Chondrocyte (in vitro differentiated cells): ENCODE measurements around the gene ULK4. TPM values are rescaled to one million over a fixed set of nuclear protein-coding genes. Genes with fewer than 3 reads are reported as not detected.

Experiments
- DNase-seq: peaks from one replicate; pipeline ENCODE4 v3.0.0; 2021; ENCODE audit warnings: mixed read lengths, low spot score
- H3K27ac Mint-ChIP-seq: one replicate; pipeline ENCODE4 v1.8.0; 2021; ENCODE audit warnings: mild to moderate bottlenecking, moderate library complexity, mixed read lengths; ENCODE audit not compliant: unreplicated experiment
- H3K27me3 Mint-ChIP-seq: 2 replicates; pipeline ENCODE4 v1.8.0; 2021; ENCODE audit warnings: low read depth, mixed read lengths
- H3K36me3 Mint-ChIP-seq: 2 replicates; pipeline ENCODE4 v1.8.0; 2021; ENCODE audit warnings: low read depth, mixed read lengths
- H3K4me1 Mint-ChIP-seq: 2 replicates; pipeline ENCODE4 v1.8.0; 2021; ENCODE audit warnings: low read depth, mild to moderate bottlenecking, mixed read lengths
- H3K4me3 Mint-ChIP-seq: one replicate; pipeline ENCODE4 v1.8.0; 2021; ENCODE audit warnings: mild to moderate bottlenecking, moderate library complexity, mixed read lengths; ENCODE audit not compliant: unreplicated experiment
- H3K9me3 Mint-ChIP-seq: 2 replicates; pipeline ENCODE4 v1.8.0; 2021; ENCODE audit warnings: low read depth, mixed read lengths
- total RNA-seq: library from RNA; stranded (reverse); gene quantifications from 3 replicates; pipeline ENCODE4 v1.2.1, GENCODE V29; 2021
- TF ChIP-seq, protein P1 (sequence below): fragments of 200-600 bp; sonication (generic); IDR thresholded peaks from 2 replicates; pipeline ENCODE4 v1.5.0; 2021; ENCODE audit warnings: antibody characterized with exemption, mild to moderate bottlenecking, moderate library complexity

ULK4 gene
- total RNA-seq, 1 donor from 2014 or later: 9.1 TPM

DNA sequence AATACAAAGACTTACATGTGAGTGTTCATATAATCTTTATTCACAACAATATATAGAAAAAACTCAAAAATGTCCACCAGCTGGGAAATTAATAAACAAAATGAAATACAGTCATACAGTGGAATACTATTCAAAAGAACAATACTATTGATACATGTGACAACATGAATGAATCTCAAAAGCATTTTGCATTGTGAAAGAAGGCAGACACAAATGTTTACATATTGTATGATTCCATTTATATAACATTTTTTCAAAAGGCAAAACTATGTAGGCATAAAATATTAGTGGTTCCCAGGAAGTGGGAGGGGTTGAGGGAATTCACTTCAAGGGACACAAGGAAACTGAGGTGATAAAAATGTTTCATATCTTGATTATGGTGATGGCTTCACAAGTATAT, 459.4 kb downstream of the ULK4 start:
- TF ChIP-seq, protein P1, sequence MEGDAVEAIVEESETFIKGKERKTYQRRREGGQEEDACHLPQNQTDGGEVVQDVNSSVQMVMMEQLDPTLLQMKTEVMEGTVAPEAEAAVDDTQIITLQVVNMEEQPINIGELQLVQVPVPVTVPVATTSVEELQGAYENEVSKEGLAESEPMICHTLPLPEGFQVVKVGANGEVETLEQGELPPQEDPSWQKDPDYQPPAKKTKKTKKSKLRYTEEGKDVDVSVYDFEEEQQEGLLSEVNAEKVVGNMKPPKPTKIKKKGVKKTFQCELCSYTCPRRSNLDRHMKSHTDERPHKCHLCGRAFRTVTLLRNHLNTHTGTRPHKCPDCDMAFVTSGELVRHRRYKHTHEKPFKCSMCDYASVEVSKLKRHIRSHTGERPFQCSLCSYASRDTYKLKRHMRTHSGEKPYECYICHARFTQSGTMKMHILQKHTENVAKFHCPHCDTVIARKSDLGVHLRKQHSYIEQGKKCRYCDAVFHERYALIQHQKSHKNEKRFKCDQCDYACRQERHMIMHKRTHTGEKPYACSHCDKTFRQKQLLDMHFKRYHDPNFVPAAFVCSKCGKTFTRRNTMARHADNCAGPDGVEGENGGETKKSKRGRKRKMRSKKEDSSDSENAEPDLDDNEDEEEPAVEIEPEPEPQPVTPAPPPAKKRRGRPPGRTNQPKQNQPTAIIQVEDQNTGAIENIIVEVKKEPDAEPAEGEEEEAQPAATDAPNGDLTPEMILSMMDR: no peak
- peak overlapping the region; percentile 69 for H3K27ac Mint-ChIP-seq
- DNase-seq: no peak
- no peak overlapping the region for H3K4me3 Mint-ChIP-seq
- no peaks in the 10 kb centered on the region for H3K36me3 Mint-ChIP-seq
- peaks cover 34% of the 10 kb centered on the region for H3K4me1 Mint-ChIP-seq
- peaks cover 4% of the 10 kb centered on the region for H3K9me3 Mint-ChIP-seq
- no peaks in the 10 kb centered on the region for H3K27me3 Mint-ChIP-seq

- no peak for DNase-seq
- no peaks in the 10 kb centered on the region for H3K27me3 Mint-ChIP-seq
- H3K27ac Mint-ChIP-seq: peak overlapping the region; percentile 69
- peaks cover 4% of the 10 kb centered on the region for H3K9me3 Mint-ChIP-seq
- TF ChIP-seq, protein P1: no peak
- H3K36me3 Mint-ChIP-seq: no peaks in the 10 kb centered on the region
- H3K4me1 Mint-ChIP-seq: peaks cover 29% of the 10 kb centered on the region
- no peak overlapping the region for H3K4me3 Mint-ChIP-seq
These were observed 459.9 kb downstream of the ULK4 start for GRCh38 chr3:41502023-41502422.

GRCh38 chr3:41498847-41499246, 463.1 kb downstream of the ULK4 start:
- H3K36me3 Mint-ChIP-seq: no peaks in the 10 kb centered on the region
- no peak for DNase-seq
- no peak overlapping the region for H3K27ac Mint-ChIP-seq
- H3K4me1 Mint-ChIP-seq: peaks cover 13% of the 10 kb centered on the region
- H3K27me3 Mint-ChIP-seq: no peaks in the 10 kb centered on the region
- peaks cover 4% of the 10 kb centered on the region for H3K9me3 Mint-ChIP-seq
- H3K4me3 Mint-ChIP-seq: no peak overlapping the region
- TF ChIP-seq, protein P1: no peak

GRCh38 chr3:41490360-41490759, 471.5 kb downstream of the ULK4 start:
- TF ChIP-seq, protein P1: no peak
- H3K27me3 Mint-ChIP-seq: no peaks in the 10 kb centered on the region
- H3K27ac Mint-ChIP-seq: no peak overlapping the region
- no peak overlapping the region for H3K4me3 Mint-ChIP-seq
- H3K36me3 Mint-ChIP-seq: no peaks in the 10 kb centered on the region
- no peaks in the 10 kb centered on the region for H3K9me3 Mint-ChIP-seq
- no peak for DNase-seq
- no peaks in the 10 kb centered on the region for H3K4me1 Mint-ChIP-seq

DNA sequence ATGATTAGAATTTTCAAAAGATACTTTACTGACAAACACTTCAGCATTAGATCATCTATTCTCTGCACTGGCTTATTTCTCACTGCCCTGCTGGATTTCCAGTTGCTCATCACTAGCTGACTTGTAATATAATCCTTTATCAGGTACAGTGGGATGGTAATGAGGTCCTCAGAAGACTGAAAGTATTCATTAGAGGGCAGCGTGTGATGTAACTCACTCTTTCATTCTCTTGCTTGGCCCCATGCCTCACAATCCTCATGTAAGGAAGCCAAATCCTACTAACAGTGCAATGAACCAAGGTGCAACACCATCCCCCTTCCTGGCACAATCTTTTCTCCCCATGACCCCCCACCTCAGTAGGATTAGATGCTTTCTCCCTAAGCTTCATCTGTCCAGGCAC, 472.7 kb downstream of the ULK4 start:
- H3K4me3 Mint-ChIP-seq: no peak overlapping the region

More for the DNA sequence above, 472.7 kb downstream of the ULK4 start:
- Mint-ChIP-seq H3K27me3 (no peaks in the 10 kb centered on the region), H3K27ac (no peak overlapping the region), H3K9me3 (no peaks in the 10 kb centered on the region), H3K4me1 (no peaks in the 10 kb centered on the region), H3K36me3 (no peaks in the 10 kb centered on the region)
- no peak for DNase-seq
- TF ChIP-seq, protein P1: no peak
